SK-N-SH (cell line): ENCODE data around the gene SLC25A21. TPM values are rescaled to one million over a fixed set of nuclear protein-coding genes. Genes with fewer than 3 reads are reported as not detected.

Experiments
- CTCF ChIA-PET: fragments of 300-600, 350-600 bp; formaldehyde crosslinking; extraction: SDS; loops from one replicate; lab custom pipeline; 2021; lab: Yijun Ruan, JAX
- POLR2A ChIA-PET: fragments of 350-600 bp; sonication (Branson Sonifier 250); formaldehyde crosslinking; extraction: SDS; loops from one replicate; lab custom pipeline; 2020; ENCODE audit warnings: antibody characterized with exemption, inconsistent platforms; lab: Yijun Ruan, JAX
- DNase-seq: peaks from one replicate; pipeline ENCODE4 v3.0.0; 2012
- H2AFZ ChIP-seq: fragments of 200-600 bp; sonication (generic); 2 replicates; pipeline ENCODE4 v1.8.1; 2016; ENCODE audit warnings: antibody characterized with exemption, mild to moderate bottlenecking, low read depth
- H3F3A ChIP-seq: fragments of 200-600 bp; sonication (generic); replicated peaks from 2 replicates; pipeline ENCODE3; 2016; ENCODE audit warnings: antibody characterized with exemption, mild to moderate bottlenecking; ENCODE audit not compliant: insufficient read depth
- H3K27ac ChIP-seq, 2 experiments: fragments of 200-500 bp in 1 of 2; fragments of 200-600 bp in 1 of 2; sonication (Bioruptor generic) in 1 of 2; sonication (generic), shearing (Covaris generic) in 1 of 2; 2 replicates each; pipeline versions ENCODE4 v1.5.1 to v1.6.1; 2014 to 2016; ENCODE audit warnings: low read depth in 2 of 2, inconsistent platforms in 1 of 2, low read length in 1 of 2, mild to moderate bottlenecking in 1 of 2, mixed read lengths in 1 of 2
- H3K27me3 ChIP-seq: fragments of 200-600 bp; sonication (generic), shearing (Covaris generic); 2 replicates; pipeline ENCODE4 v1.6.1; 2016; ENCODE audit warnings: mixed run types; ENCODE audit not compliant: insufficient read depth
- H3K36me3 ChIP-seq, 2 experiments: fragments of 200-500 bp in 1 of 2; fragments of 200-600 bp in 1 of 2; sonication (Bioruptor generic) in 1 of 2; sonication (generic) in 1 of 2; replicated peaks in 1 of 2; 2 replicates each; pipeline versions ENCODE3 to v1.5.1; 2014 to 2016; ENCODE audit warnings: low read length in 1 of 2, mild to moderate bottlenecking in 1 of 2; ENCODE audit not compliant: insufficient read depth in 2 of 2, control insufficient read depth in 1 of 2
- H3K4me1 ChIP-seq, 2 experiments: fragments of 200-500 bp in 1 of 2; fragments of 200-600 bp in 1 of 2; sonication (Bioruptor generic) in 1 of 2; sonication (generic), shearing (Covaris generic) in 1 of 2; 2 replicates each; pipeline versions ENCODE4 v1.5.1 to v1.6.1; 2014 to 2016; ENCODE audit warnings: low read depth in 1 of 2, low read length in 1 of 2, mixed run types in 1 of 2; ENCODE audit not compliant: insufficient read depth in 2 of 2, control insufficient read depth in 1 of 2
- H3K4me2 ChIP-seq: fragments of 200-600 bp; sonication (generic), shearing (Covaris generic); 2 replicates; pipeline ENCODE4 v1.6.1; 2017; ENCODE audit warnings: mixed run types
- H3K4me3 ChIP-seq, 2 experiments: fragments of 200-500 bp in 1 of 2; fragments of 200-600 bp in 1 of 2; sonication (Bioruptor generic) in 1 of 2; sonication (generic), shearing (Covaris generic) in 1 of 2; 2 replicates each; pipeline versions ENCODE4 v1.5.1 to v1.8.1; 2014 to 2016; ENCODE audit warnings: low read depth in 2 of 2, inconsistent platforms in 1 of 2, low read length in 1 of 2, mild to moderate bottlenecking in 1 of 2, mixed read lengths in 1 of 2, moderate library complexity in 1 of 2
- H3K79me2 ChIP-seq: fragments of 200-600 bp; sonication (generic); 2 replicates; pipeline ENCODE4 v1.8.1; 2017; ENCODE audit warnings: mild to moderate bottlenecking; ENCODE audit not compliant: insufficient read depth
- H3K9ac ChIP-seq: fragments of 200-600 bp; sonication (generic); 2 replicates; pipeline ENCODE4 v1.6.1; 2017; ENCODE audit warnings: mixed run types
- H3K9me2 ChIP-seq: fragments of 200-600 bp; sonication (generic); 2 replicates; pipeline ENCODE4 v1.6.1; 2017; ENCODE audit warnings: mixed run types
- H3K9me3 ChIP-seq: fragments of 200-600 bp; sonication (generic); 2 replicates; pipeline ENCODE4 v1.6.1; 2017; ENCODE audit warnings: mixed run types, mild to moderate bottlenecking, moderate library complexity
- H4K20me1 ChIP-seq: fragments of 200-600 bp; sonication (generic); 2 replicates; pipeline ENCODE4 v1.6.1; 2017; ENCODE audit warnings: mild to moderate bottlenecking, mixed run types; ENCODE audit not compliant: insufficient read depth
- ELF1 ChIP-seq: IDR thresholded peaks from 2 replicates; pipeline ENCODE4 v1.4.0; 2012
- EZH2phosphoT487 ChIP-seq: fragments of 200-600 bp; sonication (generic); IDR thresholded peaks from 2 replicates; pipeline ENCODE4 v1.6.1; 2017; ENCODE audit warnings: low read depth, mixed run types, mild to moderate bottlenecking, antibody characterized with exemption, moderate library complexity, borderline replicate concordance
- GATA2 ChIP-seq: sonication (generic); formaldehyde crosslinking; IDR thresholded peaks from 2 replicates; pipeline ENCODE4 v1.5.0; 2020; ENCODE audit warnings: mild to moderate bottlenecking, missing genetic modification reagents
- MEF2A ChIP-seq: IDR thresholded peaks from 2 replicates; pipeline ENCODE4 v1.4.0; 2012; ENCODE audit warnings: low read depth, borderline replicate concordance
- NFIC ChIP-seq: IDR thresholded peaks from 2 replicates; pipeline ENCODE4 v1.4.0; 2012; ENCODE audit warnings: borderline replicate concordance
- NRF1 ChIP-seq: IDR thresholded peaks from 2 replicates; pipeline ENCODE4 v1.6.1; 2012; ENCODE audit warnings: low read depth, mild to moderate bottlenecking, low read length
- POLR2AphosphoS5 ChIP-seq: IDR thresholded peaks from 2 replicates; pipeline ENCODE4 v1.6.1; 2012; ENCODE audit warnings: low read depth, low read length
- RAD21 ChIP-seq: IDR thresholded peaks from 2 replicates; pipeline ENCODE4 v1.6.1; 2012; ENCODE audit warnings: mild to moderate bottlenecking, low read length
- REST ChIP-seq: IDR thresholded peaks from 2 replicates; pipeline ENCODE4 v1.6.1; 2012; ENCODE audit warnings: mild to moderate bottlenecking, low read depth, low read length, moderate library complexity
- RFX5 ChIP-seq: IDR thresholded peaks from 2 replicates; pipeline ENCODE4 v1.6.1; 2012; ENCODE audit warnings: mild to moderate bottlenecking, improper control_type of control experiment, low read length
- TAF1 ChIP-seq: IDR thresholded peaks from 2 replicates; pipeline ENCODE4 v1.6.1; 2012; ENCODE audit warnings: low read depth, mild to moderate bottlenecking, low read length, moderate library complexity, borderline replicate concordance
- USF1 ChIP-seq: IDR thresholded peaks from 2 replicates; pipeline ENCODE4 v1.4.0; 2012; ENCODE audit warnings: low read depth, borderline replicate concordance
- USF2 ChIP-seq: fragments of 150-350 bp; IDR thresholded peaks from 2 replicates; pipeline ENCODE4 v1.6.1; 2017; ENCODE audit warnings: antibody characterized with exemption, low read length, low read depth, borderline replicate concordance
- WGBS: methylation state at CpG from one replicate; pipeline ENCODE4 v1.1.6; 2017; ENCODE audit warnings: low lambda C conversion rate; 5-methylcytosine and 5-hydroxymethylcytosine counted together
- polyA plus RNA-seq, 3 experiments: library from polyadenylated mRNA; depleted of rRNA; stranded (reverse); fragments of >200 nt; gene quantifications; 2 replicates each; pipeline ENCODE4 v1.2.3, GENCODE V29; 2012

The SLC25A21 gene
- polyA plus RNA-seq, 1 of the 3 experiments (the other 2 are of a cell fraction): not detected

GRCh38 chr14:36986407-36986806 is 186.0 kb downstream of the SLC25A21 start:
- DNase-seq: no peak
- Histone ChIP-seq H4K20me1 (no peaks in the 10 kb centered on the region), H3K9ac (no peak overlapping the region), H3F3A (no peaks in the 10 kb centered on the region), H3K4me3 (no peak overlapping the region), H2AFZ (no peak overlapping the region), H3K4me1 (no peaks in the 10 kb centered on the region), H3K27me3 (no peaks in the 10 kb centered on the region), H3K27ac (no peak overlapping the region), H3K9me3 (no peaks in the 10 kb centered on the region), H3K4me2 (no peak overlapping the region), H3K79me2 (no peaks in the 10 kb centered on the region), H3K9me2 (no peaks in the 10 kb centered on the region)
- POLR2A ChIA-PET: no interaction called here
- WGBS: 4% methylated on average over 2 of the region's 2 CpGs
- TF ChIP-seq REST (no peak), ELF1 (no peak), GATA2 (CRISPR knock-in tag) (no peak), NFIC (no peak), NRF1 (no peak), POLR2AphosphoS5 (no peak), RFX5 (no peak), USF1 (no peak), USF2 (no peak), TAF1 (no peak), RAD21 (no peak), MEF2A (no peak), EZH2phosphoT487 (no peak)
- TF ChIP-seq, all 33 proteins: peak for 0
- CTCF ChIA-PET: no interaction called here
- H3K36me3 ChIP-seq: no peaks in the 10 kb centered on the region
